Right lobe of liver (tissue), 4 donors: ENCODE measurements around the gene LGMN.

Experiments
- POLR2A ChIP-seq: fragments of 450-650 bp; IDR thresholded peaks from one replicate; pipeline ENCODE4 v1.6.1; 2017; ENCODE audit warnings: antibody characterized with exemption, mild to moderate bottlenecking
- TF ChIP-seq, protein P1 (sequence below), 4 donors: fragments of 200-600 bp in 3 of 4; fragments of 450-650 bp in 1 of 4; IDR thresholded peaks; one replicate each; pipeline versions ENCODE4 v1.5.1 to v1.8.0; 2016 to 2022; ENCODE audit warnings: antibody characterized with exemption in 4 of 4, mild to moderate bottlenecking in 2 of 4
- donor health status: DM: no; HTN: no; CAD: no.
- donor health status: DM: no; HTN: no; CAD: no.
- donor health status: DM: no; HTN: yes; CAD: no.

DNA sequence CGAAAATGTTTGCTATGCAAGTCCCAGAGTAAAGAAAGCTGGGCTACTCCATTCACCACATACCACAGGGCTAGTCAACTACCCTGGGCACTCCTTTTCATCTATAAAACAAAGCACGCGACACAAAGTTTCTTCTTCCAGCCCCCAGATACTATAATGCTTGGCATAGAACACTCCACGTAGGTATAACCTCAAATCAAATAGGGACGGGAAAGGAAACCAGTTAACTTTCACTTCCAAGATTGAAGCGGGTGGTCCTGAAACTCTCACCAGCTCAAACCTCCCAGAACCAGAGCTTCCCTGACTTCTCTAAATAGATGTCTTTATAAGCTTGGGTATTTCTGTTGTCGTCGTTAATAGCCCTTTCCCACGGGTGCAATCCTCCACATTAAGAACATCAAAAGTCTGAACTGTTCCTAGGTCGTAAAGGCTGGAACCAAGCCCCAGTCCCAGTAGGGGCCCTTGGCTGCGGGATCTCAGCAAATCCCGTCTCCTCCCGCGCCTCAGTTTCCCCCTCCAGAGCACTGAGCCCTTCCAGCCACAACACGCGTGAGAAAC is 647 bp downstream of the LGMN start:
- TF ChIP-seq, protein P1, sequence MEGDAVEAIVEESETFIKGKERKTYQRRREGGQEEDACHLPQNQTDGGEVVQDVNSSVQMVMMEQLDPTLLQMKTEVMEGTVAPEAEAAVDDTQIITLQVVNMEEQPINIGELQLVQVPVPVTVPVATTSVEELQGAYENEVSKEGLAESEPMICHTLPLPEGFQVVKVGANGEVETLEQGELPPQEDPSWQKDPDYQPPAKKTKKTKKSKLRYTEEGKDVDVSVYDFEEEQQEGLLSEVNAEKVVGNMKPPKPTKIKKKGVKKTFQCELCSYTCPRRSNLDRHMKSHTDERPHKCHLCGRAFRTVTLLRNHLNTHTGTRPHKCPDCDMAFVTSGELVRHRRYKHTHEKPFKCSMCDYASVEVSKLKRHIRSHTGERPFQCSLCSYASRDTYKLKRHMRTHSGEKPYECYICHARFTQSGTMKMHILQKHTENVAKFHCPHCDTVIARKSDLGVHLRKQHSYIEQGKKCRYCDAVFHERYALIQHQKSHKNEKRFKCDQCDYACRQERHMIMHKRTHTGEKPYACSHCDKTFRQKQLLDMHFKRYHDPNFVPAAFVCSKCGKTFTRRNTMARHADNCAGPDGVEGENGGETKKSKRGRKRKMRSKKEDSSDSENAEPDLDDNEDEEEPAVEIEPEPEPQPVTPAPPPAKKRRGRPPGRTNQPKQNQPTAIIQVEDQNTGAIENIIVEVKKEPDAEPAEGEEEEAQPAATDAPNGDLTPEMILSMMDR (IDR thresholded peaks at IDR 0.05): no peak
- no peak for TF ChIP-seq POLR2A
